Caco-2 (cell line): ENCODE data around the gene PAM. TPM values are rescaled to one million over a fixed set of nuclear protein-coding genes. Genes with fewer than 3 reads are reported as not detected.

Experiments
- BruUV-seq: library from RNA; stranded (reverse); fragments of 400-500 nt; replicated peaks from 2 replicates; lab custom pipeline; 2021; lab: Mats Ljungman, UMichigan
- CTCF ChIA-PET: fragments of 300-600 bp; sonication (Branson Sonifier 250); formaldehyde crosslinking; loops from one replicate; lab custom pipeline; 2022; ENCODE audit warnings: antibody characterized with exemption; lab: Charles Lee
- POLR2A ChIA-PET: fragments of 300-600 bp; sonication (Branson Sonifier 250); formaldehyde crosslinking; loops from one replicate; lab custom pipeline; 2022; ENCODE audit warnings: antibody characterized with exemption; lab: Charles Lee
- DNase-seq, 2 experiments: peaks; one replicate each; pipeline versions ENCODE4 v3.0.0 to v3.0.0-alpha.2; 2020 to 2022
- H3K27me3 ChIP-seq: replicated peaks from 2 replicates; pipeline ENCODE4 v1.6.0; 2011; ENCODE audit warnings: low read length; ENCODE audit not compliant: control insufficient read depth, insufficient read depth
- H3K36me3 ChIP-seq: 2 replicates; pipeline ENCODE4 v1.5.1; 2011; ENCODE audit warnings: low read length; ENCODE audit not compliant: control insufficient read depth, insufficient read depth
- H3K4me1 ChIP-seq: fragments of 250-450 bp; sonication (Bioruptor Pico); 2 replicates; pipeline ENCODE4 v1.5.1; 2020; ENCODE audit warnings: mild to moderate bottlenecking
- H3K4me3 ChIP-seq: 2 replicates; pipeline ENCODE4 v1.5.1; 2011; ENCODE audit warnings: low read depth, mild to moderate bottlenecking, control low read depth, low read length
- H3K9me3 ChIP-seq: fragments of 250-450 bp; sonication (Bioruptor Pico); 2 replicates; pipeline ENCODE4 v1.5.1; 2020; ENCODE audit warnings: mild to moderate bottlenecking, moderate library complexity
- H3K27ac Mint-ChIP-seq: one replicate; pipeline ENCODE4 v1.8.0; 2022; ENCODE audit warnings: mixed read lengths; ENCODE audit not compliant: unreplicated experiment
- H3K27me3 Mint-ChIP-seq: one replicate; pipeline ENCODE4 v1.8.0; 2022; ENCODE audit warnings: mixed read lengths; ENCODE audit not compliant: insufficient read depth, unreplicated experiment
- H3K36me3 Mint-ChIP-seq: one replicate; pipeline ENCODE4 v1.8.0; 2022; ENCODE audit warnings: mild to moderate bottlenecking, mixed read lengths; ENCODE audit not compliant: insufficient read depth, unreplicated experiment
- H3K4me1 Mint-ChIP-seq: one replicate; pipeline ENCODE4 v1.8.0; 2022; ENCODE audit warnings: low read depth, mixed read lengths; ENCODE audit not compliant: unreplicated experiment
- H3K4me3 Mint-ChIP-seq: one replicate; pipeline ENCODE4 v1.8.0; 2022; ENCODE audit warnings: mild to moderate bottlenecking, moderate library complexity, mixed read lengths; ENCODE audit not compliant: unreplicated experiment
- H3K9me3 Mint-ChIP-seq: one replicate; pipeline ENCODE4 v1.8.0; 2022; ENCODE audit warnings: mixed read lengths; ENCODE audit not compliant: unreplicated experiment
- intact Hi-C: fragments of 100-400 bp; cut with micrococcal nuclease; formaldehyde crosslinking; loops from one replicate; pipeline ENCODE4 v1.10.0; 2022; ENCODE audit not compliant: unreplicated experiment
- total RNA-seq: library from RNA; stranded (reverse); gene quantifications from 2 replicates; pipeline ENCODE4 v1.2.3, GENCODE V29; 2022
- TF ChIP-seq, protein P1 (sequence below), 2 experiments: fragments of 200-600 bp in 1 of 2; IDR thresholded peaks; 1 replicate in 1 of 2; 2 replicates in 1 of 2; pipeline versions ENCODE4 v1.5.1 to v1.8.0; 2011 to 2022; ENCODE audit warnings: antibody characterized with exemption in 1 of 2, control low read depth in 1 of 2, inconsistent platforms in 1 of 2, low read depth in 1 of 2, low read length in 1 of 2, mild to moderate bottlenecking in 1 of 2, moderate library complexity in 1 of 2; ENCODE audit not compliant: insufficient read depth in 1 of 2, severe bottlenecking in 1 of 2, unreplicated experiment in 1 of 2

Gene PAM
- total RNA-seq, 1 experiment from 2014 or later = 48.0 TPM

DNA sequence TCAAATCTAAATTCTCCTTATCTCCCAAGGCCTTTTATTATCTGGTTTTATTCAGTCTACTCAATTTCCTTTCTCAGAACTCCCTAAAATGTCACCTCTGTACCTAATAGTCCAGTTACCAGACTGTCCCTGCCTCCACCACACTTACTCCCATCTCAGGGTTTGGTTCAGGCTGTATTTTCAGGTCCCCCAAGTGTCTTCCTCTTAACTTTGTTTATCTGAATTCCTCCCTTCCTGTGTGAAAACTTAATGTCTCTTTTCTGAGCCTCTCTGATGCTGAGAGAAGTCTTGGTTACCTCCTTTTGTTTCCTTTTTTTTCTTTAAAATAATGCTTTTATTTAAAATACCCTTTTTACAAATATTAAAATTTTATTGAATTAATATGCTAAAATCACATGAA is 133.4 kb downstream of the PAM start:
- no peaks in the 10 kb centered on the region for H3K4me1 ChIP-seq
- no peak overlapping the region for H3K27ac Mint-ChIP-seq
- no peak for DNase-seq
- H3K27me3 ChIP-seq = no peaks in the 10 kb centered on the region
- no peaks in the 10 kb centered on the region for H3K36me3 ChIP-seq
- intact Hi-C loops = no loop called here
- POLR2A ChIA-PET = no interaction called here
- H3K36me3 Mint-ChIP-seq = no peaks in the 10 kb centered on the region
- no peaks in the 10 kb centered on the region for H3K9me3 ChIP-seq
- no TSS peak for BruUV-seq
- no peaks in the 10 kb centered on the region for H3K4me1 Mint-ChIP-seq
- no peaks in the 10 kb centered on the region for H3K27me3 Mint-ChIP-seq
- H3K4me3 ChIP-seq = no peak overlapping the region
- TF ChIP-seq, protein P1, sequence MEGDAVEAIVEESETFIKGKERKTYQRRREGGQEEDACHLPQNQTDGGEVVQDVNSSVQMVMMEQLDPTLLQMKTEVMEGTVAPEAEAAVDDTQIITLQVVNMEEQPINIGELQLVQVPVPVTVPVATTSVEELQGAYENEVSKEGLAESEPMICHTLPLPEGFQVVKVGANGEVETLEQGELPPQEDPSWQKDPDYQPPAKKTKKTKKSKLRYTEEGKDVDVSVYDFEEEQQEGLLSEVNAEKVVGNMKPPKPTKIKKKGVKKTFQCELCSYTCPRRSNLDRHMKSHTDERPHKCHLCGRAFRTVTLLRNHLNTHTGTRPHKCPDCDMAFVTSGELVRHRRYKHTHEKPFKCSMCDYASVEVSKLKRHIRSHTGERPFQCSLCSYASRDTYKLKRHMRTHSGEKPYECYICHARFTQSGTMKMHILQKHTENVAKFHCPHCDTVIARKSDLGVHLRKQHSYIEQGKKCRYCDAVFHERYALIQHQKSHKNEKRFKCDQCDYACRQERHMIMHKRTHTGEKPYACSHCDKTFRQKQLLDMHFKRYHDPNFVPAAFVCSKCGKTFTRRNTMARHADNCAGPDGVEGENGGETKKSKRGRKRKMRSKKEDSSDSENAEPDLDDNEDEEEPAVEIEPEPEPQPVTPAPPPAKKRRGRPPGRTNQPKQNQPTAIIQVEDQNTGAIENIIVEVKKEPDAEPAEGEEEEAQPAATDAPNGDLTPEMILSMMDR (IDR thresholded peaks at IDR 0.05; ENCODE audit: insufficient read depth in 1 of 2, low read depth in 1 of 2, low read length in 1 of 2, severe bottlenecking in 1 of 2, unreplicated experiment in 1 of 2) = no peak
- H3K4me3 Mint-ChIP-seq = no peak overlapping the region
- CTCF ChIA-PET = no interaction called here
- no peaks in the 10 kb centered on the region for H3K9me3 Mint-ChIP-seq

GRCh38 chr5:102889033-102889432 is 133.9 kb downstream of the PAM start:
- TF ChIP-seq, protein P1 (IDR thresholded peaks at IDR 0.05; ENCODE audit: insufficient read depth in 1 of 2, low read depth in 1 of 2, low read length in 1 of 2, severe bottlenecking in 1 of 2, unreplicated experiment in 1 of 2) = no peak
- ChIA-PET POLR2A (no interaction called here), CTCF (no interaction called here)
- Mint-ChIP-seq H3K36me3 (no peaks in the 10 kb centered on the region), H3K27ac (no peak overlapping the region), H3K27me3 (no peaks in the 10 kb centered on the region), H3K4me3 (no peak overlapping the region), H3K9me3 (no peaks in the 10 kb centered on the region), H3K4me1 (no peaks in the 10 kb centered on the region)
- Histone ChIP-seq H3K4me3 (no peak overlapping the region), H3K36me3 (no peaks in the 10 kb centered on the region), H3K27me3 (no peaks in the 10 kb centered on the region), H3K9me3 (no peaks in the 10 kb centered on the region), H3K4me1 (no peaks in the 10 kb centered on the region)
- DNase-seq = no peak
- intact Hi-C loops = no loop called here
- no TSS peak for BruUV-seq

GRCh38 chr5:102890133-102890532 is 135.0 kb downstream of the PAM start:
- H3K27ac Mint-ChIP-seq = no peak overlapping the region
- ChIA-PET CTCF (no interaction called here), POLR2A (no interaction called here)
- H3K27me3 ChIP-seq = no peaks in the 10 kb centered on the region
- H3K9me3 ChIP-seq = no peaks in the 10 kb centered on the region
- BruUV-seq = no TSS peak
- no peak overlapping the region for H3K4me3 ChIP-seq
- no peaks in the 10 kb centered on the region for H3K4me1 ChIP-seq
- no peaks in the 10 kb centered on the region for H3K4me1 Mint-ChIP-seq
- DNase-seq = no peak
- no peaks in the 10 kb centered on the region for H3K27me3 Mint-ChIP-seq
- no peaks in the 10 kb centered on the region for H3K36me3 Mint-ChIP-seq
- TF ChIP-seq, protein P1 (IDR thresholded peaks at IDR 0.05; ENCODE audit: insufficient read depth in 1 of 2, low read depth in 1 of 2, low read length in 1 of 2, severe bottlenecking in 1 of 2, unreplicated experiment in 1 of 2) = no peak
- no peak overlapping the region for H3K4me3 Mint-ChIP-seq
- H3K9me3 Mint-ChIP-seq = no peaks in the 10 kb centered on the region
- intact Hi-C loops = no loop called here
- H3K36me3 ChIP-seq = no peaks in the 10 kb centered on the region
